Sigmoid colon (tissue), 4 donors: ENCODE measurements around the gene TNIK.

Source experiments
- POLR2A ChIP-seq, 2 donors: fragments of 450-650 bp; IDR thresholded peaks; one replicate each; pipeline ENCODE4 v1.6.1; 2016; ENCODE audit warnings: antibody characterized with exemption in 2 of 2, mild to moderate bottlenecking in 2 of 2, moderate library complexity in 2 of 2
- POLR2AphosphoS5 ChIP-seq, 4 donors: sonication (generic); formaldehyde crosslinking; IDR thresholded peaks; one replicate each; pipeline ENCODE4 v1.6.1; 2017; ENCODE audit warnings: antibody characterized with exemption in 4 of 4

DNA sequence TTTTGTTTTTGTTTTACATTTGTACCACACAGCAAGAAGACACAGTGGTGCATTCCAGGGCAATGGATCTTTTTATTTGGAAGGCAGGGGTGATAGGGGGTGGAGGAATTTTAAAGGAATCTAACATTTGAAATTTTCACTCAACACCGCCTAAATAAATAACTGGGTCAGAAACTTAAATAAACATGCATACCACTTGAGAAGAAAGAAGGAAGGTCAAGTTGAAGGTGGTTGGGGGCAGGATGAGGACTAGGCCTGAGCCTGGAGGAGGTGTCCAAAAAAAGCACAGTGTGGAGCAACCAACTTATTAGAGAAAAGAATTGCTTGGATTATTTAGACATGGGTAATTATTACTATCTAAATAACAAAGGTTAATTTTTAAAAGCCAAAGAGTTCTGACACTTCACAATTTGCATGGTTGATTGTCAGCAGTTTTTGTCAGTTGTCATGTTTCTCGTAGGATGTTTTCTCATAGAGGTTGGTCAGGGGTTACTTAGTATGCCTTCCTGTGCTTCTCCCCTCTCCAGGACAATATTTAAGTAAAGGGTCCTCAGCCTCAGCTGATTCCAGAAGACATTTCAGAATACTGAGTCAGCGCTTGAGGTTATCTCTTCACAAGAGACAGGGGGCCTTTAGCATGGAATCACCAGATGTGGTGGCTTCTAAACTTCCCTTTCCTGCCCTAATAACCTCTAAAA, 260.0 kb downstream of the TNIK start:
- TF ChIP-seq POLR2AphosphoS5 (IDR thresholded peaks at IDR 0.05) (no peak), POLR2A (IDR thresholded peaks at IDR 0.05) (no peak)
